Hematopoietic multipotent progenitor cell treated with erythropoietin and hydrocortisone succinate and interleukin-3 and kit ligand, for 15 days (in vitro differentiated cells): Measurements from ENCODE around the gene KRT13.
A peak's percentile ranks its signal among the peaks of the same experiment; 100 is the strongest.

Experiments
- DNase-seq: peaks from one replicate; pipeline ENCODE4 v3.0.0-alpha.2; 2015; ENCODE audit warnings: low spot score

KRT13 gene

DNA sequence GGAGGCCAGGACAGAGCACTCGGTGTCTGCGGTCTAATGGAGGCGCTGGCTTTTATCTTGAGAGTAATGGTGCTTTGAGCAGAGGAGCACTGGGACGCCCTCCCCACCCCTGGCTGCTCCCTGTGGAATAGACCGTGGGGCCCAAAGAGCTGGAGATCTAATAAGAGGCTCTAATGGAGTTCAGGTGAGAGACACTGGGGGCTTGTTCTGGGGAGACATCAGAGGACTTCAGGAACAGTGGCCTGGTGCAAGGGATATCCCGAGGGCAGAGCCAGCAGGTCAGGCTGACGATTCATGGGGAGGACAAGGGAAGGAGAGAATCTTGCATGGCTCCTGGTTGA lies 32.2 kb upstream of the KRT13 start:
- no peak for DNase-seq

DNA sequence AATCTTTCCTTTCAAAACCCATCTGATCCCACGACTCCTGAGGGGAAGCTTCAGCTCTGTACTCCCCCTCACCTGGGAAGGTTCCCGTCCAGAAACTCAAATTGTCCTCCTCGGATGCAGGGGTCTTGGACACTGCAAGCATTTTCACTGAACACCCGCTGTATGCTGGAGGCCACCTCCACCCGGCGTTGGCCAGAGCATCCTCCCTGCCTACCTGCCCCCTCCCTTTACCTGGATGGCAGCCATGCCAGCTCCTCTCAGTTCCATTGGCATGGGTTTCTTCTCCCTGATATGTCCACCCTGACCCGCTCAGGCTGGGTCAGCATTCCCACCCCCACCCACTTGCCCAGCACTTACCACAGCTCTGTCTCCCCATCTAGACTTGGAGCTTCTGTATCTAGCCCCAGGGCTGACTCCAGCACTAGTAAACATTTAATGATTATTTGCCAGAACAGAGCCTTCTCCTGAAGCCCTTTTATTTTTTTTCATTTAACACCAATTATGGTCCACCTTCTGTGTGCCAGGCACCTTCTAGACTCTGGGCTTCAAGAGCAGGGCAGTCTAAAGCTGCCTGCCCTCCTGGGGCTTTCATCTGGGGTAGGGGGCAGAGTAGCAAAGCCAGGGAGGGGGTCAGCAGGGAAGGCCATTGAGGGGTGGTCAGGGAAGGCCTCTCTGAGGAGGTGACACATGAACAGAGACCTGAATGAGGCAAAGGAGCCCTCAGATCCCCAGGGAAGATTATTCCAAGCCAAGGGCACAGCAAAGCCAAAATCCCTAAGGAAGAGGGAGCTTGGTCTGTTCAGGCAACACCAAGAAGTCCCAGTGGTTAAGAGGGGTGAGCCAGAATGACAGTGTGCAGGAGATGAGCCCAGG lies 31.6 kb upstream of the KRT13 start:
- no peak for DNase-seq

- no peak for DNase-seq
These were observed 30.5 kb upstream of the KRT13 start for GRCh38 chr17:41535764-41536481.

- no peak for DNase-seq
These were observed 29.6 kb upstream of the KRT13 start for GRCh38 chr17:41534899-41535546.

DNA sequence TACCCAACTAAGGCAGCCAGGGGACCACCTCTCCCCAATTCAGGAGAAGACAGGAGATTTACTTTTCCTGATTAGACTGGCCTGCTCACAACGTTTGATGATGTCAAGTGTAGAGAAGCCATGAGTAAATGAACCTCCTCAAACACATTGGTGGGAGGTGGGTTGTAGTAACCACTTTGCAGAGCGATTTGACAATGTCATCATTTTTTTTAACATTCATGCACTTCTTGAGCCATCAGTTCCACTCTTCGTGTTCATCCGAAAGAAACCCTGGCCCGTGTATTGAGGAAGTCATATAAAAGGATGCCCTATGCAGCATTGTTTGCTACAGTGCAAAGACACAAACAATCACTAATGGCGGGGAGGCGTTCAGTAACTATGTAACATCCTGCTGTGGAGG lies 28.2 kb upstream of the KRT13 start:
- no peak for DNase-seq

DNA sequence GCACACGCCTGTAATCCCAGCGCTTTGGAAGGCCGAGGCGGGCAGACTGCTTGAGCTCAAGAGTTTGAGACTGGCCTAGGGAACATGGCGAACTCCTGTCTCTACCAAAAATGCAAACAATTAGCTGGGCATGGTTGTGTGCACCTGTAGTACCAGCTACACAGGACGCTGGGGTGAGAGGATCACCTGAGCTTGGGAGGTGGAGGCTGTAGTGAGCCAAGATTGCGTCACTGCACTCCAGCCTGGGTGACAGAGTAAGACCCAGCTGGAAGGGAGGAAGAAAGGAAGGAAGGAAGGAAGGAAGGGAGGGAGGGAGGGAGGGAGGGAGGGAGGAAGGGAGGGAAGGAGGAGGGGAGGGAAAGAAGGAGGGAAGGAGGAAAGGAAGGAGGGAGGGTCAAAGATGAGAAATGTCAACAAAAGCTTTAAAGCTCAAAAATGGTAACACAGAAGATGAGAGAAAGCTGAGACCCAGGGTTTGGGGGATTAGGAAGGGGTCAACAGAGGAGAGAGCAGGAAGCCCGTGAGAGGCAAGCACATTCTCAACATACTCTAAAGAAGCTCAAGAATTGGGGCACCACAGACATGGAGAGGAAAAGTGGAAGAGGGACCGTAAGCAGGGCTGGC lies 27.6 kb upstream of the KRT13 start:
- DNase-seq, result no peak

- no peak for DNase-seq
These were observed 26.6 kb upstream of the KRT13 start for GRCh38 chr17:41531993-41532392.

DNA sequence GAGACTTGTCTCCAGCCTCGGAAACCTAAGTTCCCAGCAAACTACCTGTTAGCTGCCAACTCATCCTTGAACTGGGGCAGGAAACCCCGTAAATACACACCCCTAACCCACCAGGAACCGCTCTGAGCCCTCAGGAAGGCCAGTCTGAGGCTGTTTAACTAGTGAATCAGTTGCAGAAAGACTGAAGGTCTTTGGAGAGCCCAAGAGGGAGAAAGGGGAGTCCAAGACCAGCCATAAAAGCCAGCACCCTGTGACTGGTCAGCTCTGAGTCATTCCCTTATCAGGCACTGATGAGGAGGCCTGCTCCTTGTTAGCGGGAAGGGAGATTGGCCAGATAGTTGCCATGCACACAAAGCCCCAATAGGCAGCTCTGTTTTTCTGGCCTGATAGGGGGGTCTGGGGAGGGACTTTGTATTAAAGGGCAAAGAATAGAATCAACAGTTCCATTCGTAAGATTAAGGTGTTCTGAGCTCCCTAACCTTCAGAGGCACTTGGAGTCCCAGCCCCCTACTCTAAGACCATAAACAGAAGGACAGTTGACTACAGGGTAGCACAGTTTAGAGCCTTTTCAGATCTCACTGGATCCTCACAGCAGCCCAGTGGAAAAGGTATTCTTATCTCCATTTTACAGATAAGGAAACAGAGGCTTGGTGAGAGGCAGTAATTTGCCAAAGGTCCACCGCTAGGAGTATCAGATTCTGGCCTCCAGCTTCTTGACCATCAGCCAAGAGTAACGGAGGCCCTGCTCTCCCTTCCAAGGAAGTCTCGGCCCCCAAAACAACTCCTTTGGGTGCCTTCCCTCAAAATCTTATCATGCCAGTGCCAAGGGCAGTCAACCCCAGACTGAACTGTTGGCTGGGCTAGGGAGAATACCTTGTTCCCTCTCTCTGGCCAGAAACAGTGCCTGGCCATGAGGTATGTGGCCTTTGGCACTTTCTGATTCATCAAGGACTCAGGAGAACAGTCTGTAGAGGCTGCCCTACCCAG lies 24.9 kb upstream of the KRT13 start:
- DNase-seq, result no peak

GRCh38 chr17:41529491-41529915 lies 24.1 kb upstream of the KRT13 start:
- DNase-seq, result no peak

- DNase-seq, result no peak
These were observed 23.5 kb upstream of the KRT13 start for GRCh38 chr17:41528959-41529353.

DNA sequence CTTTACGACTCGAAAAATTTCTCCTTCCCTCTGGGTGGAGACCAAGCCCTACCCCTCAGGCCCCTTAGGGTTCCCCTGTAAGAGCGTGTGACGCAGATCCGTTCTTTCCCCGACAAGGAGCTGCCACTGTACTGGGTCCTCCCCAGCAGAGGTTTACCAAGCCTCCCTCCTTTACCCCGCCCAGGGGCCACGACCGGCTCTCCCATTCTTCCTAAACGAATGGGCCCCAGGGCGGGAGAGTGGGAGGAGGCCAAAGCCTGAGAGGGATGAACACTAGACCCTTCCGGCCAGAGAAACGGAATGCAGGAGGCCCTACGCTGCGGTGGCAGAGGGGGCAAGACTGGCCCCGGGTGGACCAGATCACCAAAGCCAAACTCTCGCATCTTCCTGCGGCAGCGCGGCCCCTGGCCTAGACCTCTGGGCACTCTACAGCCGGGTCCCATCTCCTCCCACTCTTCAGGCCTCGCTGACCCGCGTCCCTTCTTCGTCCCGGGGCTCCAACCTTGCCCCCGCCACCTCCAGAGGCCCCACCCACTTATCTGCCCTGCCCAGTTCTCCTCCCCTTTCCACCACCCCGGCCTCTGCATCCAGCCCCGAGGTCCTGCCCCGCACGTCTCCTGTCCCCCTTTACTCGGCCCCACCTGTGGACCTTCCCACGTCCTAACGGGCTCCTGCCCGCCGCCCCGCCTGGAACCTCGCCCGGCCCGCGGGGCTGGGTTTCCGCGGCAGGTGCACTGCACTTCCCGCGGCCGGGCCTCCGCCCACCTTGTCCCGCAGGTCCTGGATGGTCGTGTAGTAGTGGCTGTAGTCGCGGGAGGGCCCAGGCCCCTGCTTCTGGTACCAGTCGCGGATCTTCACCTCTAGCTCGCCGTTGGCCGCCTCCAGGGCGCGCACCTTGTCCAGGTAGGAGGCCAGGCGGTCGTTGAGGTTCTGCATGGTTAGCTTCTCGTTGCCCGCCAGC lies 21.9 kb upstream of the KRT13 start:
- DNase-seq, result no peak

GRCh38 chr17:41524261-41524660 lies 18.8 kb upstream of the KRT13 start:
- no peak for DNase-seq

DNA sequence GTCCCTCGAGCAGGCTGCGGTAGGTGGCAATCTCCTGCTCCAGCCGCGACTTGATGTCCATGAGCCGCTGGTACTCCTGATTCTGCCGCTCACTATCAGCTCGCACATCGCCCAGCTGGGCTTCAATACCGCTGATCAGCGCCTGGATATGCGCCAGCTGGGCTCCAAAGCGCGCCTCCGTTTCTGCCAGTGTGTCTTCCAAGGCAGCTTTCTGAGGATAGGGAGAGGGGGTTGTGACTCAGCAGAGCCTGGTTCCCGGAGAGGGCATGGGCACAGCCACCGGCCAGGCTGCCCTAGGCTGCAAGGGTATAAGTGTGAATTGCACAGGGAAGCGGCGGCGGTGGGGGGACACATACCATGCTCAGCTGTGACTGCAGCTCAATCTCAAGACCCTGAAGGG lies 18.4 kb upstream of the KRT13 start:
- no peak for DNase-seq

GRCh38 chr17:41523225-41523593 lies 17.8 kb upstream of the KRT13 start:
- no peak for DNase-seq

DNA sequence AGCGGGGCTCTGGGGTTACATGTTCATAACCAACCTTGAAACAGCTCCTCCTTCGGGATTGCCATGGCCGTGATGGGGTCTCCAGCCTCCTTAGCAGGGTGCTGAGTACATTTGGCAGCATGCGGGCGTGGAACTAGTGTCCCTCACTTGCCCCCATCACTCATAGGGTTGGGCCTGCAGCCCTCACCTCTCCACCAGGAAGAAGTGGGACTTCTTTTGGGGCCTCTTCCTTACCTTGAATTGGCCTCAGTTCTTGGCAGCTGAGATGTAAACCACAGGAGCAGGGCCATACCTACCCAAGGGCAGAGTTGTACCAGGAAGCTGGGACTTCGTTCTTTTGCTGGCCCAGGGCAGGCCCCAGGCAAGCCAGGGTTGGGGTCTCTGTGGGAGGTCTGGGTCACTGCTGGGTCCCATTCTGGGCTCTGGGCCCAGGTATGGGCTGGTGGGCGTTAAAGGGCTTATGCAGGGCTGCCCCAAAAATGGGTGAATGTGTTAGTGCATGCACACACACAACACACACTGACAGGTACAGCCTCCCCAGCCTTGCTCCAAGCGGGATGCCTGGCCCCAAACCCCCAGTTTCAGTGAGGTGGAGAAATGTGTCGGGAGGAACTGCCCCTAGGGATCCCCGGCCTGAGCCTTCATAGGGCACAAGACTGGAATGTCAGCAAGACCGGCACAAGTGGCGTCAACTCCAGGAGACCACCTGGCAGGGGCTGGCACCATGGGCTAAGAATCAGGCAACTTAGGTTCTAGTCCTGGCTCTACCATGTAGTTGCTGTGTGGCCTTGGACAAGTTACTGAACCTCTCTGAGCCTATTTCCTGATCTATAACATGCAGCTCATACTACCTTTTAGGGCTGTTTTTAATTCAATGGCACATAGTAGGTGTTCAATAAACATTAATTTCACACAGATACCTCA lies 17.2 kb upstream of the KRT13 start:
- DNase-seq, result no peak

DNA sequence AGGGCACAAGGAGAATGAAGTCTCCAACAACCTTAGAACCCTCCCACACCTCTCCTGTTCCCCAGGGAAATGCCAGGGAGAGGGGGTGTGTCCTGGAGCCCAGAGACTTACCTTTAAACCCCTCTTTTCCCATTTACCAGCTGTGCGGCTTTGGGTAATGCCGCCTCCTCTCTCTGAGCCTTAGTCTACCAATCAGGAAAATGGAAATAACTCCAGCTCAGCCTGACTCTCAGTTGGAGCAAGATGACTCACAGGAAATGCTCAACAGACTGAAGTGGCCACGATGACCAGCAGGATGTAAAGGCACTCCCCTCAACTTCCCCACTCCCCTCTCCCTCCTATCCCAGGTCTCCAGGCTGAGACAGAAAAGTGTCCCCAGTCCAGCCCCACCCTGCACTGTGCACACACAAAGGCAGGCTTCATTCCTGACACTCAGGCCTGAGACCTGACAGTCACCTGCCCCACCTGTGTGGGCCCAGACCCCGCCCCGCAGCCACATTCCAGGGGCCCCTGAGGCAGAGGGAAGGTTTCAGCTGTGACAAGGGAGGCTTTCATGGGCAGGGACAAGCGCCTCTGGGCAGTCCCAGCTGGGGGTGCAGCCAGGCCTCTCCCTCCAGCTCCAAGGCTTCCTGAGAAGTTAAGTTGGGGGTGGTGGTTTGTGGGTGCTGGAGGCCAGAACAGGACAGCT lies 16.3 kb upstream of the KRT13 start:
- DNase-seq, result no peak

GRCh38 chr17:41520821-41521521 lies 15.6 kb upstream of the KRT13 start:
- DNase-seq, result peak; percentile 48
